Myocyte (in vitro differentiated cells): ENCODE results near the gene CYP1A2. TPM values are rescaled to one million over a fixed set of nuclear protein-coding genes. Genes with fewer than 3 reads are reported as not detected.

Experiments used
- DNase-seq: peaks from one replicate; pipeline ENCODE4 v3.0.0-alpha.2; 2012; ENCODE audit warnings: low read depth
- total RNA-seq: library from RNA; depleted of rRNA; stranded (reverse); fragments of >200 nt; gene quantifications from 2 replicates; pipeline ENCODE4 v1.2.3, GENCODE V29; 2014

The CYP1A2 gene
- total RNA-seq, 1 donor from 2014 or later, result not detected

DNA sequence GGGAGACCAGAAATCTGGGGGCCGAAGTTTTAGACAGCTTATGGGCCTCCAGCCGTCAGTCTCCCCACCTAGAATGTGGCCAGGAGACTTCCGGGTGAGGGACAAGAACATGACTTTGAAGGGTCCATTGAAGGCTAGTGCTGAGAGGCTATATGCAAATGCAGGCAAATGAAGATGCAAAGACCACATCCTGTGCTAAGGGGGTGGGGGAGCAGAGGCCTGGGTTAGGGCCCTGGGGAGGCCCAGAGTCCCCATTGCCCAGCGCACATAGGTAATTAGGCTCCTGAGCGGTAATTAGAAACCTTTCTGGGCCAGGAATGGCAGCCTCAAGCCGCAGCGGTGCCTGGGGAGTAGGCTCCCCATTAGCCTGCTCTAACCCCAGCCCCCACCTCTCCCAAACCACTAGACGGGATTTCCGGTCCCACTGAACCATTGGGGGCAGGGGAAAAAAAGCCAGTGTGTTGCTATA lies 40.1 kb downstream of the CYP1A2 start:
- no peak for DNase-seq

DNA sequence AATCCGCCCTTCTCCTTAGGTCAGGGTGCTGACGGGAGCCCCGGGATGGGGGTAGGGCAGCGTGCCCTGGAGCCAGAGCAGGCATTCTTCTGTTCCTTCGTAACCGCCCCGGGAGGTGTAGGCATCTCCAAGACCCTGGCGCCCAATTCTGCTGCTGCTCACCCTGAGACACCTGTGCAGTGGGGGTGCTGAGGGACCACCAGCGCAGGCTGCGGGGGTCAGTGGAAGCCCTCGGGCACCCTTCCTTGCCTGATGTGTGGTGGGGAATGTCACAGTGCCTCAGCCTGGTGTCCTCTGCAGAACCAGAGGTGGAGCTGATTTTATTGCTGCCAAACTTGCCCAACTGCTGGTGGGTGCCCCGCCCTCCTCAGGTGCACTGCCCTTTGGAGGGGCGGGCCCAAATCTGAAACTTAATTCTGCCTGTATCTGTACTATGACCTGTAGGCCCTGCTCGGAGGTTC lies 40.6 kb downstream of the CYP1A2 start:
- no peak for DNase-seq

DNA sequence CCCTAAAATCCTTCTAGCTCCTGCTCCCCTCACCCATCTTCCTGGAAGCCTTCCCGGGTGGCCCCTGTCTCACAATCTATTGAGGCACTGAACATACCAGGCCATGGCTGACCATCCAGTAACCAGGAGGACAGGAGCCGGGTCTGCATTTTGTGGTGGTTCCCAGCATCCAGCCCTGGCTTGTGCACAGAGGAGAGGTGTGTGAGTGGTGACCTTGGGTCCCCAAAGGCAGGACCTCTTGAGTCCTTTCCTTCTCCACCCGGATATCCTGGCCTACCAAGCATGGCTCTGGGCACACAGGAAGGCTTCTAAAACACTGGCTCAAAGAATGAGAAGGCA lies 41.1 kb downstream of the CYP1A2 start:
- no peak for DNase-seq

DNA sequence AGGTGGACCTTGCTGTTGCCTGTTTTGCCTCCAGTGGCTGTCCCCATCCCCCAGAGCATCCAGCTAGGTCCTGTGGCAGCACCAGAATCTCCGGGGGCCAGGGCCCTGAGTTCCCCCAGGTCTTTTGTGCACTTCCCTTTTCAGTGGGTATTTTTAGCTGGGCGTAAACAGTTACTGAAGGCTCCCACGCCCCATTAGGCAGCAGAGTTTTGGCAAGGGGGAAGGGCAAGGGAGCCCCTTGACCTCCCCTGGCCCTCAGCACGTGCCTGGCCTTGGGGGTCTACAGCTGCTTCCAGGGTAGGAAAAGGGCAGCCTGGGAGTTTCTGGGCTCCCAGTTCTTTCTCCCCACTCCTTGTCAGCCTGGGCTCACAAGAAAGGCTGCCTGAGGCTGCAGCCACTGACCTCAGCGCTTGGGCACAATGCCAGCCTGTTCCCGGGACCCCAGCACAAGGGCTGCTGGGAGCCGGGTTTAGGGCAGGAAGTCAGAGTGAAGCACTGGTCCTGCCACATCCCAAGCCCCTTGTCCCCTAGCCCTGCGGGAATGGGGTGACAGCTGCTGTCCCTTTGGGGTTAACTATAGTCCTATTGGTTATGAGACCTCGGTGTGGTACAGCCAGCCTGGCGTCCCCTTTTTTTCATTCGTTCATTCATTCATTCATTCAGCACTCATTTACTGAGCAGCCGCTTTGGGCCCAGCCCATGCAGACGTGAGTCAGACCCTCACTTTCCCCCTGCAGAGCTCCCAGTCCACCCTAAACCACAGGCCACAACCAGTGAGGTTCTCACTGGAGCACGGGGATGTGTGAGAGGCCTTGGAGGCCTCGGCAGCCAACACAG lies 41.7 kb downstream of the CYP1A2 start:
- DNase-seq, result peak; percentile 89

DNA sequence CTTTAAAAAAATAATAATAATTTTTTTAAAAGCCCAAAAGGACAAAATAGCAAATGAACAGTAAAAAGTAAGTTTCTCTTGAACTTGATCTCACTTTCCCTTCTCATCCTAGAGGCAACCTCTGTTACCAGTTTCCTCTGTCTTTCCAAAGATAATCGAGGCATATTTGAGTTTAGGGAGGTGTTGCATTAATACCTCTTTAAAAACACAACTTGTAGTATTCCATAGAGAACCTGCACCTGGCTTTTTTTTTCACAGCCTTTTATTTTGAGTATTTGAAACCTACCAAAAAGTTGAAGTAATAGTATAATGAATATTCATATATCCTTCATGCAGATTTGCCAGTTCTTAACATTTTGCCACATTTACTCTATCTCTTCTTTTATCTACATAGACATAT lies 42.4 kb downstream of the CYP1A2 start:
- DNase-seq, result no peak

DNA sequence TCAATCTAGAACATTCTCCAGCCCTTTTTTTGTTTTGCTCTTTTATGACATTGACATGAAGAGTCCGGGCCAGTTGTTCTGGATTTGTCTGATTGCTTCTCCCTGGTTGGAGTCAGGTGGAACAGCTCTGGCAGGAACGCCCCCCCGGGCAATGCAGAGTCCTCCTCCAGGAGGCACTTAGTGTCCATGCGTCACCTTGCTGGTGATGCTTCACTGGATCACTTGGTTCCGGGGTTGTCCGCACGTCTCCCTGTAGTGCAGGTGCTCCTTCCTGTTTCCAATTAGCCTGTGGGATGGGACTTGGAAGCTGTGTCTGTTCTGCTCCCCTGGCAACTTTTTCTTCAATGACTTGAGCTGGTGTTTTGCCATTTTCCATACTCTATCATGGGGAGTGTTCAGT lies 43.0 kb downstream of the CYP1A2 start:
- no peak for DNase-seq

DNA sequence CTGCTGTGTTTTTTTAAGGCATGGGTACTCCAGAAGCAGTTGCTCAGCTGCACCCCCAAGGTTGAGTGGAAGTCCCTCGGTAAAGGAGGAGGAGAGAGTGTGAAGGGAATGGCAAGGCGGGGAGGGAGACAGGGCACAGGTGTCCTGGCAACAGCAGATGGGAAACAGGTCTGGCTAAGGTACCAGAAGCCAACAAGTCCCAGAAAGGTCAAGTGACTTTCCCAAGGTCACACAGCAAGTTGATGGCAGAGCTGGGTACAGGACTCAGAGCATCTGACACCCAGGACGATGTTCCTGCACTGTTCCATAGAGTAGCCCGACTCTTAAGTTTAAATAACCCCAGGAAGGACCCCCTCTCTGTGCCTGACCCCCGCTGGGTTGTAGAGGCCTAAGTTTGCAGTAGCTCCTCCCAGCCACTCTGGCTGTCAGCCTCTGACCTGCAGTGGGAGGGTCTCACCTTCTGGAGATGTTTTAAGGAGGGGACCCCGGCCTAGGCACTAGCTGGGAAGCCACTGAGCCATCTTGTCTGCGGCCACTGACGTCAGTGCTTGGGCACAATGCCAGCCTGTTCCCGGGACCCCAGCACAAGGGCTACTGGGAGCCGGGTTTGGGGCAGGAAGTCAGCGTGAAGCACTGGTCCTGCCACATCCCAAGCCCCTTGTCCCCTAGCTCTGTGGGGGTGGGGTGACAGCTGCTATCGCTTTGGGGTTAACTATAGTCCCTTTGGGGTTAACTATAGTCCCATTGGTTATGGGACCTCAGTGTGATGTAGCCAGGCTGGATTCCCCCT lies 43.8 kb downstream of the CYP1A2 start:
- DNase-seq, result no peak

DNA sequence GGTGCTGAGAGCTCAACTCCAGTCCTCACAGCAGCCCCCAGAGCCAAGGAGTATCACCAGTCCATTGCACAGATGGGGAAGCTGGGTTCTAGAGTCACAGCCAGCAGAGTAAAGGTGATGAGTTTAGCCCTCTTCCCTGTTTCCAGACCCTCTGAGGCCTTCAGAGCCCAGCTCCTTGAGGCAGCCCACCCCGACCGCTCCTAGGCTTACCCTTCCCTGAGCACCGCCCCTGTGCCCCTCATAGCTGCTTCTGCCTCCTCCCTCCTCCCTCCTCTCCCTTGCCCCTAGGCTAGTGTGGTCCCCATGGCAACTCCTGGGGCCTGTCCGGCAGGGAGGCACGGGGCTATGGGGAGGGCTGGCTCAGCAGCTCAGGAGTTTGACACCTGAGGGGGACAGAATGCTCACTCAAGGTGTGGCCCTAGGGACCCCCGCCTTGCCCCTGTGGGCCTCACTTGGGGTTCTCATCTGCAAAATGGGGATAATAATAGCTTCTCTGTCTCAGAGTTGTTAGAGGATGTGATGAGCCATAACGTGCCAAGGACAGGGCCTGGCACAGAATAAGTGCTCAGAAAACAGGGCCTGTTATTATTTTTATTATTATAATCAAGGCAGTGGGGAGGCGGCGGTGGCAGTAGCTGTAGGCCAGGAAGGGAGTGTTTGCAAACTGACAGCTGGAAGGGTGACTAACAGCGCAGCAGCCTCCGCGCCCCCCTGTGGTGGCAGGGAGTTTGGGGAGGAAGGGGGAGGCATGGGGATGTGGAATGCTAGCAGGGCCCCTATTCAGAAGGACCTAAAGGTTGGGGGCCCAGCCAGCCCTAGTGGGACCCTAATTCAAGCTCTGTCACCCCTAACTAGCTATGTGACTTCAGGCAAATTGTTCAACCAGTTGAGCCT lies 44.7 kb downstream of the CYP1A2 start:
- DNase-seq, result no peak

DNA sequence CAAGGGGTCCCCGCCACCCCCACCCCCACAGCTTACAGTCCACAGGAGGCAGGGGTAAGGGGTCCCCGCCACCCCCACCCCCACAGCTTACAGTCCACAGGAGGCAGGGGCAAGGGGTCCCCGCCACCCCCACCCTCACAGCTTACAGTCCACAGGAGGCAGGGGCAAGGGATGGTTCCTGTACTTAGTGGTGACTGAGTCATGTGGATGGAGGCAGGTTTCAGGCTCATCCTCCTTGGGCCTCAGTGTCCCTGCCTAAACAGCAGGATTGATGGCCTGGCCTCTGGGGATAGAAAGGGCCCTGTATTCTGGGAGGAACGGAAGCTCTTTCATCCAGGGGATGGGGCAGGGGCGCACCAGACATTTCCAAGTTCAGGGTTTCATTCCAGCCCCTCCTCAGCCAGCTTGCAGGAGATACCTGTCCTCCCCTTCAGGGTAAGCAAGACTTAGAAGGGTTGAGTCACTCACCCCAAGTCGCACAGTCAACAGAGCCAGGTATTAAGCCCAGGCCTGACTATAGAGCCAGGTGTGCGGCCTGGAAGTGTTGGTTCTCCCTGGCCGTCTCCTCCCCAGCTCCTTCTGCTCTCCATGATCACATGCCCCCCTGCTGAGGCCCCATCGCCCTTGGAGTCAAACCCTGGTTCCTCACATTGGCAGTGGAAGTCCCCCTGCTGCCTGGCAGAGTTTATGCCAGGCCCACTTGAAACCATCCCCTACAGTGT lies 45.8 kb downstream of the CYP1A2 start:
- DNase-seq, result no peak

DNA sequence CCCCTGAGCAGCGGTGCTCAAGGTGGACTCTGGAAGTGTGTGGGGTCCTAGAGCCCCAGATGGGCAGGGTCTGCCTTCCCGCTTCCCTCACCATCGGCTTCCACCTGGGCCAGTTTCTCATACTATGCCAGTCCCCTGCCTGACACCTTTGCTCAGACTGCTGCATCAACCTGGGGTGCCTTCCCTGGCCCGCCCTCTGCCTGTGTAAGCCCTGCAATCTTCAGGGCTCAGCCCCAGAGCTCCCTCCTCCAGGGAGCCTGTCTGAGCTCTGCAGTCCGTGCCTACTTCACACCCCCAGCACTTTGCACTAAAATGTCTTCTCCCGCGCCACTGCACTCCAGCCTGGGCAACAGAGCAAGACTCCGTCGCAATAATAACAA lies 46.3 kb downstream of the CYP1A2 start:
- no peak for DNase-seq

DNA sequence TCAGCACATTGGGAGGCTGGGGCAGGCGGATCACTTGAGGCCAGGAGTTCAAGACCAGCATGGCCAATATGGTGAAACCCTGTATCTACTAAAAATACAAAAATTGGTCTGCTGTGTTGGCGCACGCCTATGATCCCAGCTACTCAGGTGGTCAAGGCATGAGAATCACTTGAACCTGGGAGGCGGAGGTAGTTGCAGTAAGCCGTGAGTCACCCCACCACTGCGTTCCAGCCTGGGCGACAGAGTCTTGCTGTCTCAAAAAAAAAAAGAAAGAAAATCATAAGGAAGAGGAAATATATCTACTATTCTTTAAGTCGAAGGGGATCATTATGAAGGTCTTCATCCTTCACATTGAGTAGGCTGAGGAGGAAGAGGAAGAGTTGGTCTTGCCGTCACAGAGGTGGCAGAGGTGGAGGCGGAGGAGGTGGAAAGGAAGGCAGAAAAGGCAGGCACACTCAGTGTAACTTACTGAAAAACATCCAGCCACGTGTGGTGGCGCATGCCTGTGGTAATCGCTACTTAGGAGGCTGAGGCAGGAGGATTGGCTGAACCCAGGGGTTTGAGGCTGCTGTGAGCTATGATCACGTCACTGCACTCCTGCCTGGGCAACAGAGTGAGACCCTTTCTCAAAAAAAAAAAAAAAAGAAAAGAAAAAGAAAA lies 47.5 kb downstream of the CYP1A2 start:
- DNase-seq, result no peak

DNA sequence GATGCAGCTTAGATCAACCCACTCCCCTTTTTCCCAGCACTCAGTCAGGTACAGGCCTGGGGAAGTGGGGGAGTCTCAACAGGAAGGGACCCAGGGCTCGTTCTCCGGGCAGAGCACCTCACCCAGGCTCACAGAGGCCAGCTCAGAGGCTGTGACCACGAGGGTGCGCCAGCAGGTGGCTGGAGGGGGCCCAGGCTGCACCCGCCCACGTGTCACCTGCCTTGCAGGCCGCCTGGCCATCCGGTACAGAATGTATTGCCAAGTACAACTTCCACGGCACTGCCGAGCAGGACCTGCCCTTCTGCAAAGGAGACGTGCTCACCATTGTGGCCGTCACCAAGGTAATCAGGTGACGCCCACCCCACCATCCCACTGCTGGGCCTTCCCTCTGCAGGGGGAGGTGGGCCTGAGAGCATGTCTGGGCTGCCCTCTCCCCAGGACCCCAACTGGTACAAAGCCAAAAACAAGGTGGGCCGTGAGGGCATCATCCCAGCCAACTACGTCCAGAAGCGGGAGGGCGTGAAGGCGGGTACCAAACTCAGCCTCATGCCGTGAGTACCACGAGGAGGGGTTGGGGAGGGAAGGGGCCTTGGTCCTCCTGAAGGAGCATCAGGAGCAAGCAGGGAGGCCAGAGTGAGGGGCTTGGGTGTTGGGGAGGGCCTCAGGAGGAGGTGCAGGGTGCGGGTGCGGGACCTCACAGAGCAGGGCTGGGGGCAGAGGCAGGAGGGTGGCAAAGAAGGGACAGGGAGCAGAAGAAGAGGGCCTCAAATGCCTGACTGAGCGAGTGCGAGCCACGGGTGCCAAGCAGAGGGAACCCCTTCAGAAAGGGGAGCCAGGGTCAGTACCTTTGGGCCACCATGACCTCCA lies 50.0 kb downstream of the CYP1A2 start:
- DNase-seq, result no peak

DNA sequence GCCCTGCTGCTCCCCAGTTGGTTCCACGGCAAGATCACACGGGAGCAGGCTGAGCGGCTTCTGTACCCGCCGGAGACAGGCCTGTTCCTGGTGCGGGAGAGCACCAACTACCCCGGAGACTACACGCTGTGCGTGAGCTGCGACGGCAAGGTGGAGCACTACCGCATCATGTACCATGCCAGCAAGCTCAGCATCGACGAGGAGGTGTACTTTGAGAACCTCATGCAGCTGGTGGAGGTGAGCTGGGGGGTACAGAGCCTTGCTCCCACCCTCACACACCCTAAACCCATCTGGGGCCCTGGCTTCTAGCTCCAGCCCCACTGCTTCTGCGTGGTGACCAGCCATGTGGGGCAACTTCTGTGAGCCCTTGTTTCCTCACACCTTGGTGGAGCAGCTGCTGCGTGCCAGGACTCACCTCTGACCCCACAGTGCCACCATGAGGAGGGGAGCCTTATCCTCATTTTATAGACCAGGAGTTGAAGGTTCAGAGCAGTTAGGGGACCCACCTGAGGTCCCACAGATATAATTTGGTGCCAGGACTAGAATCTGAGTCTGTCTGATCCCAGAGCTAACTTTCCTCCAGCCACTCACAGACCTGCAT lies 50.7 kb downstream of the CYP1A2 start:
- no peak for DNase-seq

DNA sequence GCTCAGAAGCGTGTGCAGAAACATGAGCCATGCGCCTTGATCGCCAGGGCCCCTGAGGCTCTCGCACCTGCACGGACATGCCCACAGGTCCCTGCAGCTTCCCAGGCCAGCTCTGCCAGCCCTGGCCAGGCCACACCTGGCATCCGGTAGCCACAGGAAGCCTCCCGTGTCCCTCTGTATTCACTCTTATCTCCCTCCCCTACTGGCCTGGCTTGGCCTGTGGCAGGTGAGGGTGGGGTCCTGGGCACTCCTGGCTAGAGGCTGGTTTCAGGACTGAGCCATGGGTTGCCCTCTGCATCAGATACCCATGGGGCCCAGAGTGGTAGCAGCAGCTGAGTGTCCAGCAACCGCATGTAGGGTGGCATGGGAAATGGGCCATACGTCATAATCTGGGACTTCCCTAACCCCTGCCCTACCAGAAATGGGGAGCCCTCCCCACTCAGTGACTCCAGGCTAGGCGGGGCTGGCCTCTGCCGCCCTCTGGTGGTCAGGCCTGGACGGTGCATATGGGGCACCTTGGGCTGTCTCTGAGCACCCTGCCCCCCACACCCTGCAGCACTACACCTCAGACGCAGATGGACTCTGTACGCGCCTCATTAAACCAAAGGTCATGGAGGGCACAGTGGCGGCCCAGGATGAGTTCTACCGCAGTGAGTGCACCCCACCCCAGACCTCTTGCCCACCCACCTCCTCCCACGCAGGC lies 51.4 kb downstream of the CYP1A2 start:
- DNase-seq, result peak; percentile 72

DNA sequence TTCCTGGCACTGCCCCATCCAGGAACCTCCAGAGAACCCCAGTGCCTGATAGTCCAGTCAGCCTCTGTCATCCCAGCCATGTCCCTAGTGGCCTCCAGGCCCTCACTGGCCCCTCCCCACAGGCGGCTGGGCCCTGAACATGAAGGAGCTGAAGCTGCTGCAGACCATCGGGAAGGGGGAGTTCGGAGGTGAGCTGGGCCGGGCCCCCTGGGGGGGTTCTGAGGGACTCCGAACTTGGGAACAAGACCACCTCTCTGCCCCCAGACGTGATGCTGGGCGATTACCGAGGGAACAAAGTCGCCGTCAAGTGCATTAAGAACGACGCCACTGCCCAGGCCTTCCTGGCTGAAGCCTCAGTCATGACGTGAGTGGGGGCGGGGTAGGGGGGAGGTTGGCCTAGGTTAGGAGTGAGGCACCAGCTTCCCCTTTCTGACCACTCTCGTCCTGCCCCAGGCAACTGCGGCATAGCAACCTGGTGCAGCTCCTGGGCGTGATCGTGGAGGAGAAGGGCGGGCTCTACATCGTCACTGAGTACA lies 52.0 kb downstream of the CYP1A2 start:
- no peak for DNase-seq

DNA sequence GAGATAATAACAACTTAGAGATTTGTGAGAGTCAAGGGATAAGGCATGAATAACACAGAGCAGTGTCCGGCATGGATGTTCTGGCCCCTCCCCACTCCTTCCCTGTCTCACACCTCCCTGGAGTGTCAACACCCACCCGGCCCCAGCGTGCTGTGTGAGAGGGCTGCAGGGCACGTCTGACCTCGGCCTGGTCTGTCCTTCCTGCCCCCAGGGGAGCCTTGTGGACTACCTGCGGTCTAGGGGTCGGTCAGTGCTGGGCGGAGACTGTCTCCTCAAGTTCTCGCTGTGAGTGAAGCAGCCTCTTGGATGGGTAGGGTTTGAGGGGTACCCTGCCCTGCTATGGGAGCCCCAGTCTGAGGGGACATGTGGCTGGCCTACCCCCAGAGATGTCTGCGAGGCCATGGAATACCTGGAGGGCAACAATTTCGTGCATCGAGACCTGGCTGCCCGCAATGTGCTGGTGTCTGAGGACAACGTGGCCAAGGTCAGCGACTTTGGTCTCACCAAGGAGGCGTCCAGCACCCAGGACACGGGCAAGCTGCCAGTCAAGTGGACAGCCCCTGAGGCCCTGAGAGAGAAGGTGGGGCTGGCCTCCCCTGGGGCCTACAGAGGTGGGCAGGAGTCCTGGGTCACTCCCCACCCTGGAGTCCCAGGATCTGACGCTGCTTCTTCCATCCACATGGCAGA lies 52.8 kb downstream of the CYP1A2 start:
- DNase-seq, result no peak

DNA sequence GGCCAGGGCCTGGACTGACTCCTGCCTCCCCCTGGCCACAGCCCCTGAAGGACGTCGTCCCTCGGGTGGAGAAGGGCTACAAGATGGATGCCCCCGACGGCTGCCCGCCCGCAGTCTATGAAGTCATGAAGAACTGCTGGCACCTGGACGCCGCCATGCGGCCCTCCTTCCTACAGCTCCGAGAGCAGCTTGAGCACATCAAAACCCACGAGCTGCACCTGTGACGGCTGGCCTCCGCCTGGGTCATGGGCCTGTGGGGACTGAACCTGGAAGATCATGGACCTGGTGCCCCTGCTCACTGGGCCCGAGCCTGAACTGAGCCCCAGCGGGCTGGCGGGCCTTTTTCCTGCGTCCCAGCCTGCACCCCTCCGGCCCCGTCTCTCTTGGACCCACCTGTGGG lies 53.6 kb downstream of the CYP1A2 start:
- no peak for DNase-seq
